Measurements from ENCODE around the gene HOXA7. TPM values are rescaled to one million over a fixed set of nuclear protein-coding genes. Genes with fewer than 3 reads are reported as not detected.

HOXA7 gene
- total RNA-seq, 1 experiment from 2014 or later = 0.56 TPM

DNA sequence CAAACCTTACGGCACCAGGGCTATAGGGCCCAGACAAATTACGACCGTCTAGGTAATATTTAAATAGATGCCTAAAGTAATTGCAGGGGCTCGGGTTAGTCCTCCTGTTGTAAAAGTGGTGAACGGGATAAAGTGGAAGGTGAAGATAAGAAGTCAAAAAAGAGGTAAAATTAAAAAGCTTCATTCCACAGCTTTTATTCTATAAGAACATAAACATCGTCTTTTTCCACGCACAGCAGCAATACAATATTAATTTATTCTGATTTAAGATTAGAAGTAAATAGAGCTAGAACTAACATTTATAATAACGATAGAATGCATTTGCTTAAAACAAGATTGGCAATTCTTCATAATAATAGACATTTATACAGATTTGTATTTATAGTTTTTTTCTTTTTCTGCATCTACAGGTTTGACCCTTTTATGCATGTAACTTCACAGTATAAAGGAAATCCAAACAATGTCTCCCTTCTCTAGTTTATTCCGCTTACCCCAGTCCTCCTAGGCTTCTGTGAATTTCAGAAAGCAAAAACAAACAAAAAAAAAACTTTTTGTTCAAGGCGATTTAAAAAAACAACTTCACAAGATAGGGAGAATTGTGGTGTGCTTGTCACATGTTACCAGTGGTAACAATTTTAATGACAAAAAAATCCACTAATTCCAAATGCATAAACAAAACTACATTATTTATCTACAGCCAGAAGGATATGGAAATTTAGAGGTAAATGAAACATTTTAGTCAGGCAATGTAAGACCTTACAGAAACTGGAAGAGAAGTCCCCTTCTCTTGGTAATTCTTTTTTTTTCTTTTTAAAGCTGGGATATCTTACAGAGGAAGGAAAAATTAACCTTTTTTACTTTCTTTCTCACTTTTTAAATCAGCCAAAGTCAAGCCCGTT is 14.2 kb upstream of the HOXA7 start:
- Histone ChIP-seq H3K36me3 (ENCODE audit: insufficient read depth, low read length, poor library complexity, severe bottlenecking) (no peaks in the 10 kb centered on the region), H3K4me1 (ENCODE audit: insufficient read depth, low read length, poor library complexity, severe bottlenecking) (peaks cover 7% of the 10 kb centered on the region), H3K27me3 (replicated peaks; ENCODE audit: insufficient read depth, low read depth, low read length, poor library complexity) (peaks cover 88% of the 10 kb centered on the region), H3K4me3 (ENCODE audit: low read depth, low read length, poor library complexity, severe bottlenecking) (no peak overlapping the region), H3K27ac (ENCODE audit: low read depth, low read length, poor library complexity, severe bottlenecking) (no peak overlapping the region), H3K9me3 (ENCODE audit: low read depth, low read length, poor library complexity, severe bottlenecking) (no peaks in the 10 kb centered on the region)
- TF ChIP-seq CTCF (conservative IDR thresholded peaks at IDR 0.05; ENCODE audit: low read depth, low read length) (no peak), EZH2 (IDR thresholded peaks at IDR 0.05; ENCODE audit: borderline replicate concordance, low read depth, low read length, poor library complexity, severe bottlenecking) (no peak)
- CTCF ChIA-PET = no interaction called here
- no peak for DNase-seq (ENCODE audit: low spot score)
- intact Hi-C loops (cut with micrococcal nuclease; ENCODE audit: unreplicated experiment) = no loop called here
- BruUV-seq (replicated peaks) = no TSS peak
- POLR2A ChIA-PET (ENCODE audit: low non-redundant PET) = no interaction called here

DNA sequence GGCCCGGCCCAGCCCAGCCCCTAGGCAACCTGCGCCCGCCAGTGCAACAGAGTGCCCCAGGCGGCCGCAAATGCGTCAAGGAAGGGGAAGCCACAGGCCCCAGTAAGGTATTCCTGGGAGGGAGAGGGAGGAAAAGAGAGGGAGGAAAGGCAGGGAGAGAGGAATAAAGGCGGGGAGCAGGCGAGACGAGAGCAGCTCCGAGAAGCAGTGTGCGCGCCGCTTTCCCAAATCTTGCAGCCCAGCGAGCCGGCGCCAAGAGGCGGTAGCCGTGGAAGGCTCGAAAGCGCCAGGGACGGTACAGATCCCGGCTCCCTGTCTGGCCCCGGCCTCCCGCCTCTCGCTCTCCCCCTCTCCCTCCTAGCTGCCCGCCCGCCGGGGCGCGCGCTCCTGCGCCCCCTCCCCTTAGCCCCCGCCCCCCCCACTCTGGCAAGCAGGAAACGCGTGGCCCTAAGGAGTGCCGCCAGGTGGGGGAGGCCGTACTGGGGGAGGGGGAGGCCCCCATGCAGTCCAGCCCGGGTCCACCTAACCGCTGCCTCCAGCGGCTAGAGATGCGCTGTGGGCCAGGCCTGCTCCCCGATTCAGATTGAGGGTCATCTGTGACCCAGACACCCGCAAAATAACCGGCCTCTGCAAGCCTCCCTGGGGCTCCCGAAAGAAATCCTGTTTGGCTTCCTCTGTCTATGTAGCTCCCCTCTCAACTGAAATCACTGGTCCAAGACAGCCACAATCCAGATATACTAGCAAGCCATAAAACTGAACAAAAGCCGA is 13.4 kb upstream of the HOXA7 start:
- CTCF ChIA-PET = no interaction called here
- H3K27me3 ChIP-seq (replicated peaks; ENCODE audit: insufficient read depth, low read depth, low read length, poor library complexity) = peaks cover 88% of the 10 kb centered on the region
- no peak overlapping the region for H3K27ac ChIP-seq (ENCODE audit: low read depth, low read length, poor library complexity, severe bottlenecking)
- intact Hi-C loops (cut with micrococcal nuclease; ENCODE audit: unreplicated experiment) = loop anchor here (10.0 kb wide), 1 partner anchor 1275 kb away; no protein-coding TSS in a partner anchor
- BruUV-seq (replicated peaks) = no TSS peak
- no peaks in the 10 kb centered on the region for H3K36me3 ChIP-seq (ENCODE audit: insufficient read depth, low read length, poor library complexity, severe bottlenecking)
- H3K4me1 ChIP-seq (ENCODE audit: insufficient read depth, low read length, poor library complexity, severe bottlenecking) = peaks cover 7% of the 10 kb centered on the region
- no peak for DNase-seq (ENCODE audit: low spot score)
- POLR2A ChIA-PET (ENCODE audit: low non-redundant PET) = no interaction called here
- no peak overlapping the region for H3K4me3 ChIP-seq (ENCODE audit: low read depth, low read length, poor library complexity, severe bottlenecking)
- H3K9me3 ChIP-seq (ENCODE audit: low read depth, low read length, poor library complexity, severe bottlenecking) = no peaks in the 10 kb centered on the region
- TF ChIP-seq CTCF (conservative IDR thresholded peaks at IDR 0.05; ENCODE audit: low read depth, low read length) = no peak
- TF ChIP-seq EZH2 (IDR thresholded peaks at IDR 0.05; ENCODE audit: borderline replicate concordance, low read depth, low read length, poor library complexity, severe bottlenecking) = no peak

DNA sequence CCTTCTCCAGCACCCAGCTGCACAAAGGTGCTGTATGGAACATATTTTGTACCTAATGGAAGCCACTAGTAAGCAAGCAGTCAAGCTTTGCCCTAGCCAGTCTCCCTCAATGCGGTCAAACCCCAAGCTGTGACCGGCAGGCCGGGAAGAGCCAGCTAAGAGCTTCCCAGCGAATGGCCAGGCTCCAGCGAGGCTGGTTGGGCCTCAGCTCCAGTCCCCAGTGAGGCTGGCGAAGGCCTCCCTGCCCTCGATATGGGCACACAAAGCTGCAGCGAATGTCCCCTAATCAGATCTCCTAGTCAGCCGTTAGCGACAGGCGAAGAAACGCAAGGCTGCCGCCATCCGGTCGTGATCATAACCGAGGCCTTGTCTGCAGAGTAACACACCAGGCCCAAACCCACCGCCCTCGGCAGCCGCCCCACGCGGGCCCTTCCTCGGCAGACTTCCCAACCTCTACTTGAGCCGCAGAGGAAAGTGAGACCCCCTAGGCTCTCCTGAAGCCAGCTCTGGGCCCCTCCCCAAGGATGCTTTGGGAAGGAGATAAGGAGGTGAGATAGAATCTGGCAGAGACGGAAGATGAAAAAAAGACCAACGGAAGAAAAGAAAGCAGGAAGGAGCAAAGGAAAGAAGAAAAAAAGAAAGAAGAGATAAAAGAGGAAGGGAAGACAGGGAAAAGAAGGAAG is 11.9 kb upstream of the HOXA7 start:
- Histone ChIP-seq H3K4me3 (ENCODE audit: low read depth, low read length, poor library complexity, severe bottlenecking) (no peak overlapping the region), H3K27ac (ENCODE audit: low read depth, low read length, poor library complexity, severe bottlenecking) (no peak overlapping the region)
- CTCF ChIA-PET = no interaction called here

More for the DNA sequence above, 11.9 kb upstream of the HOXA7 start:
- Histone ChIP-seq H3K9me3 (ENCODE audit: low read depth, low read length, poor library complexity, severe bottlenecking) (no peaks in the 10 kb centered on the region), H3K27me3 (replicated peaks; ENCODE audit: insufficient read depth, low read depth, low read length, poor library complexity) (peaks cover 88% of the 10 kb centered on the region), H3K4me1 (ENCODE audit: insufficient read depth, low read length, poor library complexity, severe bottlenecking) (peaks cover 2% of the 10 kb centered on the region), H3K36me3 (ENCODE audit: insufficient read depth, low read length, poor library complexity, severe bottlenecking) (no peaks in the 10 kb centered on the region)
- no TSS peak for BruUV-seq (replicated peaks)
- no peak for DNase-seq (ENCODE audit: low spot score)
- intact Hi-C loops (cut with micrococcal nuclease; ENCODE audit: unreplicated experiment) = loop anchor here (10.0 kb wide), 1 partner anchor 1274 kb away; no protein-coding TSS in a partner anchor
- TF ChIP-seq EZH2 (IDR thresholded peaks at IDR 0.05; ENCODE audit: borderline replicate concordance, low read depth, low read length, poor library complexity, severe bottlenecking) (no peak), CTCF (conservative IDR thresholded peaks at IDR 0.05; ENCODE audit: low read depth, low read length) (no peak)
- POLR2A ChIA-PET (ENCODE audit: low non-redundant PET) = no interaction called here

Measured in A673 (cell line).